ENCODE measurements around the gene PRIMA1.

PRIMA1 gene

DNA sequence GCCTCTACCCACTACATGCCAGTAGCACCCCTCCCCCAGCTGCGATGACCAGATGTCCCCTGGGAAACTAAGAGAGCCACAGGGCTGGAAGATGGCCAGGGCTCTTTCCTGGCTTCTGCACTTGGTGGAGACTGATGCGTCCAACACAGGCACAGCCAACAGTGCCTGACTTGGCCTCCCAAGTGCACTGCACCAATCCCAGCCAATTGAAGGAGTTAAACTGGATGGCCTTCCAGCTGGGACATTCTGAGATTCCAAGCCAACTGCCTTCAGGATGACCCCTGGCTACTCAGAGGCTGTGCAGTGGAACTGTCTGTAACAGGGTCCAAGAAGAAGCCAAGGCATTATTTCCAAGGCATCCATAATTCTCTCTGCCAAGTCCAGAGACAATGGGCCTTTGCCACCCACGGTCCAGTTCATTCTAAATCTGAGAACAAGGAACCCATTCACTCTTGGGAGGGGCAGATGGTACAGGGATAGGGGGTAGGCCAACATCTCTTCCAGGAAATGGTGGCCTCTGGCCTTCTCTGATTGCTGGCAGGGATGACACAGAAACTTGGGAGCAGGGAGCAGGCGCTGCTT lies 35.2 kb downstream of the PRIMA1 start:
- no peak for DNase-seq

- no peak for DNase-seq
These were observed 36.2 kb downstream of the PRIMA1 start for GRCh38 chr14:93751946-93752655.

DNA sequence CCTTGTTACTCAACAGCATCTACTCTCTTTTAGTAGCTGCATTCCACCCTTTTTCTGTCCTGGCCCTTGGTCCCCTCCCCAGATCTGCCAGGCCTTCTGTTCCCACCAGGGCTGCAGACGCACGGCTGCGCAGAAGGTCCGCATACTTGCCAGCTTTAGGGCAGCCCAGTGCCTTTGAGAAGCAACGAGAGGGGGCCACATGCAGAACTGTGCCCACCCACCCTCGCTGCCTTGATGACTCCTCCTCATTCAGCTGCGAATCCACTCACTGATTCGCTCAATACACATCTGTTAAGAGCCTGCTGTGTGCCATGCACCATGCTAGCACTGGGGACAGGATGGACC lies 39.2 kb downstream of the PRIMA1 start:
- no peak for DNase-seq

DNA sequence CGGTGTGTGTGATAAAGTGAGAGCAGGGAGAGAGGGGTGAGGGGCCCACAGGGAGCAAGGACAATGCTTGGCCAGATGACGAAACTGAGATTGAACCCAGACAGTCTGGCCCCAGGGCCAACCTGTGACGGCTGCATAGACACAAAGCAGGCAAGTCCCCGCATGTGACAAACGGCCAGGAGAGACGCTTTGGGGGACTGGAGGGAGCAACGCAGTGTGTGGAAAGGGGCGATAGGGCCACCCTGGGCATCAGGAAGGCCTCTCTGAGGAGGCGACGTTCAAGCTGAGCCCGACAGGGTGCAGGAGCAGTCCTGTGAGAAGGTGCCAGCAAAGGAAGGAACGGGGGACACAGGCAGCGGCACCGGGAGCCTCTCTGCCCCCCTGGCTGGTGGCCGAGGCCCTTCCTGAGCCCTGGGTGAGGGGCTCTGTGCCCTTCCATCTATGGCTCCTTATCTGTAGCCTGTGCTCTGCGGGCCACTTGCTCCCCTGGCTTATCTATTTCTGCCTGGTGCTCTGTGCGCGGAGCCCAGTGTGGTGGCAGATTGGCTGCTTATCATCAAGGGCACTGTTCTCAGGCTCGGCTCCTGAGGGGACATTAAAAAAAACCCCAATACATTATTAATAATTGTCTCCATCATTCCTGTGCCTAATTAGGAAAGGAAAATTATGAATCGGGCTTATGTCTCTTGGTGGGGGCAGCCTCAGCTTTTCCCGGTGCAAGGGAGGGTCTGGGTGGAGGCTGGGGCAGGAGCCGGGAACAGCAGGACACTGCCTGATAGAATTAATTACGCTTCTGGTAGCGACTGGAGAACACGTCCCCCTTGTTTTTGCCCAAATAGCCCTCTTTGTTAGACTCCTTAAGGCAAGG lies 39.8 kb downstream of the PRIMA1 start:
- DNase-seq, result no peak

- no peak for DNase-seq
These were observed 40.7 kb downstream of the PRIMA1 start for GRCh38 chr14:93747560-93747959.

DNA sequence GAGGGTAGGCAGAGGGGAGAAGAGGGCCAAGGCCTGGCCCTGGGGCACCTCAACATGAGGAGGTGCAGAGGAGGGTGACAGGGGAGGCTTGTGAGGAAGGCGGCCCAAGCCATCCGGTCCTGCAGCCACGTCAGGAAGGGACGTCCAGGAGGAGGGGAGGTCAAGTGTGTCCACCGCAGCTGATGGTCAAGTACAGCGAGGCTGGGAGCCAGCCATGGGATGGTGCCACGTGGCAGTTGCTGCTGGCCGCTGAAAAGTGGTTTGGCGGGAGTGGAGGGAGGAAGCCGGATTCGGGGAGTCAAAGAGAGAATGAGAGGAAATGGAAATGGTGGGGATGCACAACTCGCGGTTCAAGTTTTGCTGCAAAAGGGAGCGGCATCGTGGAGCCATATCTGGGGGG lies 41.2 kb downstream of the PRIMA1 start:
- DNase-seq, result no peak

DNA sequence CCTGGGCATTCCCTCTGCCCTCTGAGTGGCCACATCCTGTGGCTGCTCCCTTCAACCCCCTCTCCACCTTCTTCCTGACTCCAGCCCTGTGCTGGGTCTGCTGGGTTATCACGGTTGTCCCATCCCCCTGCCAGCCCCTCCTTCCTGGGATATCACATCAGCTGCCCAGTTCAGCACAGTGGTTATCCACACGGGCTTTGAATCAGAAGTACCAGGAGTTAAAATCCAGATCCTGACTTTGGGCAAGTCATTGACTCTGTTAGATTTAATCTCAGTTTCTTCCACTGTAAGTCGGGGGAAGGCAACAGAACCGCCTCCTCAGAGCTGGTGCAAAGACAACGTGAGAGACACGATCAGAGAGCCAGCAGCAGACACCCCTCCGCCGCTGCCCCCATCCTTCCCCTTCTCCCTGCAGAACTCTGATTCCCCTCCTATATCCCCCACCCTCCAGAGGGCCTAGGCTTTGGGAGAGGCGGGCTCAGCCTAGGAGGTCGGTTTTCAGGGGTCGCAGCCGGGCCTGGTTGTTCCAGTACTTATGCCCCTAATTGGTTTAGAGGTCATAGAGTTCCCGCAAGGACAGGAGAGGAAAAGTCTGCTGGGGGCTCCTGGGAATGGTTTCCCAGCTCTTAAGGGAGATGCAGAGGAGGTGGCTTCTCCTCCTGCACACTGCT lies 42.5 kb downstream of the PRIMA1 start:
- no peak for DNase-seq

- no peak for DNase-seq
These were observed 43.4 kb downstream of the PRIMA1 start for GRCh38 chr14:93744876-93745275.

DNA sequence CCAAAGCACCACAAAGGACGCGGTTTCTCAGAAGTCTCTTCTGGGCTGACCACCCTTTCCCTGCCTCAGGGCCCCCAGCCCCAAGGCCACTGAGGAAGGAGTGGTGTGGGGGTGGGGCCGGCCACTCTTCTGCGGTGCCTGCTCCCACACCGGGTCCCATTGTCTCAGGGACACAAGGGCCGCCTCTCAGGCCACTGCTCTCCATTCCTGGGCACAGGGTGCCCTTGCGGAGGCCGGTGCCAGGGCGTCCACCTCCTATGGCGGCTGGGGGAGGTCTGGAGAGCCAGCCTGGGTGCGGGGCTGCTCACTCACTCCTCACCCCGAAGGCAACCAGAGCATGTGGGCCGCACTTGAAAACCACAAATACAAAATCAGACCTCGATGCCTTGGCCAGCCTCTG lies 44.1 kb downstream of the PRIMA1 start:
- no peak for DNase-seq

DNA sequence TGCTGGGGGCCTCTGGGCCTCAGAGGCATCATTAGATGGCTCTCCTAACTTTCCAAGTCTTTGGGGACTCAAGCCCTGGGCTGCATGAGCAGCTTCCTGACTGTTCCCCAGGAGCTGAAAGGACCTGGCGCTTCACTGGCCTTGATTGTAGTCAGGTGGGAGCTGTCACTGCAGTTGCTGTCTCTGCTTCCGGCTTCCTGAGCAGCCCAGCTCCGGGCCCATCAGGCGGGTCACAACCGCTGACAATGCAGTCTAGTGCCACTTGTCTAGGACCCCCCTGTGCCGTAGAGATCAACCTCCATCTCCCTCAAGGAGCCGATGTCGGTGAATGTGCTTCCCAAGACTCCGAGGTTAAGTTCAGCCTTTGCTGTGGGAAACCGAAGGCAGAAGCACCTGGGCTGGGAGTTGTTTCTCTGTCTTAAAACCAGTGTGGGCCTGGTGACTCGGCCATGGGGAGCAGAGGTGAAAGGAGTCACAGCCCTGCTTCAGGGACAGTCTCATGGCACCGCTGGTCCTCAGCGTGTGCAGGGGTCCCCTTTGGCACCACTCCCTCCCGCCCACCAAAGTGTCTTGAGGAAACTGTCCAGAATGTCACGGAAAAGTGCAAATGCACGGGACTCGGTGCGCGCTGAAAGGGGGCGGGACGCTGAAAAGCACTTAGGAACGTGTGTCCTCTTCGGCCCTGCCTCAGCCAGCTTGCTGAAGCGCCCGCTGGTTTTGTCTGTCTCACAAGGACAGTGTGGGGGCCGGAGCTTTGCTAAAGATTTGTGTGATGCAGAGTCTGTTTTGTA lies 44.8 kb downstream of the PRIMA1 start:
- DNase-seq, result no peak

GRCh38 chr14:93742761-93743160 lies 45.5 kb downstream of the PRIMA1 start:
- DNase-seq, result no peak

- DNase-seq, result no peak
These were observed 46.6 kb downstream of the PRIMA1 start for GRCh38 chr14:93741556-93742230.

GRCh38 chr14:93737634-93738033 lies 50.7 kb downstream of the PRIMA1 start:
- no peak for DNase-seq

DNA sequence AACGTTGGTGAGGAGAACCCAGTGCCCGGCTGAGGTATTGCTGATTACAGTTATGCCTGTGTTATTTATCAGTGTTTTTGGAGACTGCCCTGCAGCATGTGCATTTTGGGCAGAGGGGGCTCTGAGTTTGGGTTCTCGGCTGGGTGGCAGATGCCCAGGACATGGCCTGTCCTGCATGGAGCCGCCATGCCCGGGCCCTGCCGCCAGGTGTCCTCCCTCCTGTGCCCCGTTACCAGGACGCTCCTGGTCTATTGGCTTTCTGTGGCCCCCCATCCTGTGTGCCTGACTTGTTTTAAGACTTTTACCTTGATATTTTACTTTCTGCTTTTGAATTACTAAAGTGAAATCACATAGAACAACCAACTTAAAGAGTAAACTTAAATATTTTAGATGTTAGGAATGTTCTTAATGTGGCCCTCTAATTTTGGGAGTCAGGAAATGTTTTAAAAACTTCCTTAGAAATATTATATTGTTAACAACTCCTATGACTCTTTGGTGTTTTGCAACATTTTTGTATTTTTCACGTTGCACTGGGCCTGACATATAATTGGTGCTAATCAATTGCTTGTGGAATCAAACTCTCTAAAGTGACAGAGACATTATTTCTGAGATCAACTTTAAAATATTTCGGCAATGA lies 51.8 kb downstream of the PRIMA1 start:
- DNase-seq, result no peak

DNA sequence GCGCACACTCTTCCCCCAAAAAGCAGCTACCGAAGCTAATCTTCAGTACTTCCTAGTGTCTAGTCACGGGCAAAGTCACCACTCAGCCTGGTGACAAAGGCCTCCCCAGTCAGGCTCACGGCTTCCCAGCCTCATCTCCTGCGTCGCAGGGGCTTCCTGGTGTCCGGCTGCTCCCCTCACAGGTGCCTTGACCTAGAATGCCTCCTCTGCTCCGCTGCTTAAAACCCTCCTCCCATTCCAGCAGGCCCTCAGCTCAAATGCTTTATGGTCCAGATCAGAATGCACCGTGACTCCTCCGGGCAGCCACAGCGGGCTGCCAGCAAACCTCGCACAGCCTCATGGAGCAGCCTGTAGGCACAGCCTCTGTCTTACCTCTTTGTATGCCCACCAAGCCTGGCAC lies 53.1 kb downstream of the PRIMA1 start:
- no peak for DNase-seq

GRCh38 chr14:93734086-93734822 lies 54.0 kb downstream of the PRIMA1 start:
- DNase-seq, result peak in 2 of 3 donors; percentile 3 to 9

DNA sequence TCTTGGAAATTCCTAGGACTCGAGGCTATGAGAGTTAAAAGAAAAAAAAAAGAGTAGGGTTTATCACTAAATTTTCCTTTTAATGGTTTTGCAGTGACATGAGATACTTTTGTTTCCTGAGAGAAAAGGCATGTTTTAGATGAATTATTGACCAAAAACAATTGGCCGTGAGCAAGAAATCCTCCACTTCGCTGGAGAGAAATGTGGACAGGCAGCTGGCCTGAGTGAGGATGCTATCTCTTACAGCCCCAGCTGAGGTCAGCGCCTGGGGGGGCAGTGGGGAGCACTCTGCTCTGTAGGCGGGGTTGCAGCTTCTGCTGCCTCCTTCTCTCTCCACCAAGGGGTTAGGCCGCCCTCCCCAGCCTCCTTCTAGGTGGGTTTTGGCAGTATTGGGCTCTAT lies 54.7 kb downstream of the PRIMA1 start:
- no peak for DNase-seq

DNA sequence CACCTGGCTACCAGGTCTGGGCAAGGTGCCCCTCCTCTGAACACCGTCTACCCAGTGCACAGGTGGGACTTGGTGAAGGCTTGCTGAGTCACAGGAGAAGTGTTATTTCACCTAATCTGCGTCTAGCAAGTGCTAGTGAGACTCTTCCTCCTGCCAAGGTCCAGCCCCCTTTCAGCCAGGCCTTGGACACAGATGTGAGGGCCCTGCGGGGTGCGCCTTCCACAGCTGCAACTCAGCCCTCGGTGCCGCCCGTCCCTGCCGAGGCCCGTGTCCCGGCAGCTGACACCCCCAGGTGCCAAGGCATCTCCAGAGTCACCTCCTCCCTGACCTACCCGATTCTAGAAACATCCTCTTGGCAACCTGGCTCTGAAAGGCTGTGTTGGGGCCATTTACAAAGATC lies 55.1 kb downstream of the PRIMA1 start:
- no peak for DNase-seq

DNA sequence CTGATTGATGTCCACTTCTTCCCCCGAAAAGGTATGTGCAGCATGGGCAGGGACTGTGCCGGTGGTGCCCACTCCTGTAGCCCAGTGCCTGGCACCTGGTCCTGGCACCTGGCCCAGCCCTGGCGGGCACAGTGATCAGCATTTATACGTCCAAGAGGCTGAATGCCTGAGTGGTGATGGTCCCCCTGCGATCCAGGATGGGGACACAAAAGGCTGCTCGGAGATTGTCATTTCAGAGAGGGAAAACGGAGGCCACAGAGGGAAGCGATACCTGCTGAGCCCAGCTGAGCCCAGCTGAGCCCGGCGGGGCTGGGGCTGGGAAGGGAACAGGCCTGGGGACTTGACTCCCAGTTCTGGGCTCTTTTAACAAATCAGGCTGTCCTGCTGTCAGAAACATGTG lies 55.8 kb downstream of the PRIMA1 start:
- DNase-seq, result no peak

DNA sequence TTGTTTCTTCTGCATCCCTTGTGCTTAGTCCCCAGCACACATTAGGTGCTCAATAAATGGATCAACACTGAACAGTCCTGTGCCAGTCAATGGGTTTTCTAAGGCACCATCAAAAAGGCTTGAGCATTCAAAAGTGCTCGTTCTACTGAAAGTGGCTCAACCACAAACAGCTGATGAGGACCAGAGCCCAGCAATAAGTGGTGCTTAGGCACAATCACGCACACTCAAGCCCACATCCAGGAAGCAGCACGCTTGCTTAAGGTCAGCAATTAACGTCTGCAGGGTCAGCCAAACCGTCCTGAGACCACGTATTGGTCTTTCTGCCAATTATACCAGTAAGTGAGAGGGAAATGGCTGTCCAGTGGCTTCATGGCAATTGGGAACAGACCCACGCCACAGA lies 56.5 kb downstream of the PRIMA1 start:
- no peak for DNase-seq

DNA sequence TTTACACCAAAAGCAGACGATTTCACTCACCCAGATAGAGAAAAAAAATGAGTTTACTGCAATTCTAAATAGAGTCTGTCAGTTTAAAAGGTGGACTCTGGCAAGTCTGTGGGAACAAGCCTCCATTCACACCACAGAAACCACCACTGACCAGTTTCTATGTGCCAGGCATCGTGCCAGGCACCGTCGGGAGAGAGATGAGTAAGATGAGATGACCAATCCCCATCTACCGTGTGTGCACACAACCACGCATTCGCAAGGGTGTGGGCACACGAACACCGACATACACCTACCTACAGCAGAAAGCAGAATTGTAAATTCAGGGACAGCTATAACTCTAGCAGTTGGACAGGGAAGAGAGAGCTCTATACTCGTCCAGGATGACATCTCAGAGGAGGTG lies 58.3 kb downstream of the PRIMA1 start:
- DNase-seq, result no peak

All from suppressor macrophage treated with lipopolysaccharide for 1 hour (primary cell).